ENCODE measurements around the gene TCN2.
"Not testable (repeated sequence)": the region's sequence is repeated elsewhere in the genome, so short reads cannot be mapped to it uniquely, and the experiment has no call there.

TCN2 gene

GRCh38 chr22:30614268-30614667 is 7.3 kb downstream of the TCN2 start:
- Histone ChIP-seq H3K9me3 (replicated peaks; ENCODE audit: low read length) (no peaks in the 10 kb centered on the region), H3K9ac (ENCODE audit: low read depth, low read length) (no peak overlapping the region), H3K4me1 (ENCODE audit: control insufficient read depth, insufficient read depth, low read length) (peaks cover 6% of the 10 kb centered on the region), H3K27me3 (ENCODE audit: control insufficient read depth, insufficient read depth, low read length) (no peaks in the 10 kb centered on the region), H3K36me3 (ENCODE audit: insufficient read depth, low read length) (no peaks in the 10 kb centered on the region), H3K4me3 (ENCODE audit: low read length) (no peak overlapping the region), H3K4me2 (ENCODE audit: low read length) (no peak overlapping the region)

DNA sequence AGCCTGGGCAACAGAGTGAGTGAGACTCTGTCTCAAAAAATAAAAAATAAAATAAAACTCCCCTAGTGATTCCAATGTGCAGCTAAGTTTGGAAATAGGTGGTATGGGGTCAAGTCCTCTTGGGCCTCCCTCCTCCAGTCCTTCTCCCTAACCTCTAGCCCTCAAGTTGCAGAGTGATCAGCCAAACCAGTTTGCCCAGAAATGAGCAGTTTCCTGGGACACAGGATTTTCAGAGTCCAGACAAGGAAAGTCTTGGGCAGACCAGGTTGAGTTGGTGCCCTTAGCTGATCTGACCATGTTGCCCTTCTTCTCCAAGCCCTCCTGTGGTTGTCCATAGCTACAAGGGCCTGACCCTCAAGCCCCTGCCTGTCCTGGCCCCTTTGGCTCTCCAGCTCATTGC is 7.9 kb downstream of the TCN2 start:
- Histone ChIP-seq H3K4me3 (ENCODE audit: low read length) (no peak overlapping the region), H3K9me3 (replicated peaks; ENCODE audit: low read length) (no peaks in the 10 kb centered on the region), H3K9ac (ENCODE audit: low read depth, low read length) (no peak overlapping the region), H3K27me3 (ENCODE audit: control insufficient read depth, insufficient read depth, low read length) (no peaks in the 10 kb centered on the region), H3K36me3 (ENCODE audit: insufficient read depth, low read length) (no peaks in the 10 kb centered on the region), H3K4me2 (ENCODE audit: low read length) (no peak overlapping the region), H3K4me1 (ENCODE audit: control insufficient read depth, insufficient read depth, low read length) (peaks cover under 1% of the 10 kb centered on the region)

- Histone ChIP-seq H3K27me3 (ENCODE audit: control insufficient read depth, insufficient read depth, low read length) (no peaks in the 10 kb centered on the region), H3K9me3 (replicated peaks; ENCODE audit: low read length) (no peaks in the 10 kb centered on the region), H3K36me3 (ENCODE audit: insufficient read depth, low read length) (no peaks in the 10 kb centered on the region), H3K4me2 (ENCODE audit: low read length) (no peak overlapping the region), H3K4me1 (ENCODE audit: control insufficient read depth, insufficient read depth, low read length) (no peaks in the 10 kb centered on the region), H3K9ac (ENCODE audit: low read depth, low read length) (no peak overlapping the region), H3K4me3 (ENCODE audit: low read length) (no peak overlapping the region)
Observed at GRCh38 chr22:30615543-30615954, 8.6 kb downstream of the TCN2 start.

DNA sequence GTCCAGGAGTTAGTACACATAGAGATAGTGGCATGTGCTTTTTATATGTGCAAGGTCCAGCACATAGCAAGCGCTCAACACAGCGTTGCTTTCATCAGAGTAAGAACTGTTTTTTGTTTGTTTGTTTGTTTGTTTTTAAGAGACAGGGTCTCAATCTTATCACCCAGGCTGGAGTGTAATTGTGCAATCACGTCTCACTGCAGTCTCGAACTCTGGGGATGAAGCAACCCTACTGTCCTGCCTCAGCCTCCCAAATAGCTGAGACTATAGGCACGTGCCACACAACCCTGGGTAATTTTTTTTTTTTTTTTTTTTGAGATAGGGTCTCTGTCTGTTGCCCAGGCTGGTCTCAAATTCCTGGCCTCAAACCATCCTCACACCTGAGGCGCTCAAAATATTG is 10.8 kb downstream of the TCN2 start:
- H3K4me1 ChIP-seq (ENCODE audit: control insufficient read depth, insufficient read depth, low read length): no peaks in the 10 kb centered on the region
- H3K9me3 ChIP-seq (replicated peaks; ENCODE audit: low read length): no peaks in the 10 kb centered on the region
- H3K36me3 ChIP-seq (ENCODE audit: insufficient read depth, low read length): no peaks in the 10 kb centered on the region
- no peaks in the 10 kb centered on the region for H3K27me3 ChIP-seq (ENCODE audit: control insufficient read depth, insufficient read depth, low read length)
- no peak overlapping the region for H3K4me3 ChIP-seq (ENCODE audit: low read length)
- no peak overlapping the region for H3K4me2 ChIP-seq (ENCODE audit: low read length)
- H3K9ac ChIP-seq (ENCODE audit: low read depth, low read length): no peak overlapping the region

DNA sequence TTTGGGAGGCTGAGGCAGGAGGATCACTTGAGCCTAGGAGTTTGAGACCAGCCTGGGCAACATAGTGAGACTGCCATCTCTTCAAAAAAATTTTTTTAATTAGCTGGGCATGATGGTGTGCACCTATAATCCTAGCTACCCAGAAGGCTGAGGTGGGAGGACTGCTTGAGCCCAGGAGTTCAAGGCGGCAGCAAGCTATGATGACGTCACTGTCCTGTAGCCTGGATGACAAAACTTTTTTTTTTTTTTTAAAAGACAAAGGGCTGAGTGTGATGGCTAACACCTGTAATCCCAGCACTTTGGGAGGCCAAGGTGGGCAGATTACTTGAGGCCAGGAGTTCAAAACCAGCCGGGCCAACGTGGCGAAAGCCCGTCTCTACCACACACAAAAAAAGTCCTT is 12.9 kb downstream of the TCN2 start:
- H3K9ac ChIP-seq (ENCODE audit: low read depth, low read length); H3K27me3 ChIP-seq (ENCODE audit: control insufficient read depth, insufficient read depth, low read length); H3K4me1 ChIP-seq (ENCODE audit: control insufficient read depth, insufficient read depth, low read length); H3K36me3 ChIP-seq (ENCODE audit: insufficient read depth, low read length); H3K4me2 ChIP-seq (ENCODE audit: low read length); H3K9me3 ChIP-seq (replicated peaks; ENCODE audit: low read length); H3K4me3 ChIP-seq (ENCODE audit: low read length): not testable (repeated sequence)

DNA sequence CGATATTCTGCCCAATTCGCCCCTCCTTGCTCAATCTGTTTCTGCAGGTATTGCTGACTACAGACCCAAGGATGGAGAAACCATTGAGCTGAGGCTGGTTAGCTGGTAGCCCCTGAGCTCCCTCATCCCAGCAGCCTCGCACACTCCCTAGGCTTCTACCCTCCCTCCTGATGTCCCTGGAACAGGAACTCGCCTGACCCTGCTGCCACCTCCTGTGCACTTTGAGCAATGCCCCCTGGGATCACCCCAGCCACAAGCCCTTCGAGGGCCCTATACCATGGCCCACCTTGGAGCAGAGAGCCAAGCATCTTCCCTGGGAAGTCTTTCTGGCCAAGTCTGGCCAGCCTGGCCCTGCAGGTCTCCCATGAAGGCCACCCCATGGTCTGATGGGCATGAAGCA is 19.4 kb downstream of the TCN2 start:
- Histone ChIP-seq H3K27me3 (ENCODE audit: control insufficient read depth, insufficient read depth, low read length) (no peaks in the 10 kb centered on the region), H3K36me3 (ENCODE audit: insufficient read depth, low read length) (no peaks in the 10 kb centered on the region), H3K4me1 (ENCODE audit: control insufficient read depth, insufficient read depth, low read length) (no peaks in the 10 kb centered on the region), H3K9me3 (replicated peaks; ENCODE audit: low read length) (no peaks in the 10 kb centered on the region), H3K4me3 (ENCODE audit: low read length) (no peak overlapping the region), H3K9ac (ENCODE audit: low read depth, low read length) (no peak overlapping the region), H3K4me2 (ENCODE audit: low read length) (no peak overlapping the region)

DNA sequence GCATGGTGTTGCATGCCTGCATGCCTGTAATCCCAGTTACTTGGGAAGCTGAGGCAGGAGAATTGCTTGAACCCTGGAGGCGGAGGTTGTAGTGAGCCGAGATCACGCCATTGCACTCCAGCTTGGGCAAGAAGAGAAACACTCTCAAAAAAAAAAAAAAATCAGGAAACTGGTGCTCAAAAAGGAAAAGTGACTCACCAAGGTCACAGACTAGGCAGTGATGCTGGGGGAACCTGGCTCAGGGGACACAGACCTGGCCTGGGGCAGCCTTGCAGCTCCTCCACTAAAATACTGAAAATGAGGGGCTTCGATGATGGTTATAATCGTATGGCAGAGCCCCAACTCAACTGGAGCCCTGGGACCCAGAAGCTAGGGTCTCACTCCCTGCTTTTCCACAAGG is 20.5 kb downstream of the TCN2 start:
- Histone ChIP-seq H3K27me3 (ENCODE audit: control insufficient read depth, insufficient read depth, low read length) (no peaks in the 10 kb centered on the region), H3K4me1 (ENCODE audit: control insufficient read depth, insufficient read depth, low read length) (no peaks in the 10 kb centered on the region), H3K9ac (ENCODE audit: low read depth, low read length) (no peak overlapping the region), H3K9me3 (replicated peaks; ENCODE audit: low read length) (no peaks in the 10 kb centered on the region), H3K4me2 (ENCODE audit: low read length) (no peak overlapping the region), H3K36me3 (ENCODE audit: insufficient read depth, low read length) (no peaks in the 10 kb centered on the region), H3K4me3 (ENCODE audit: low read length) (no peak overlapping the region)

DNA sequence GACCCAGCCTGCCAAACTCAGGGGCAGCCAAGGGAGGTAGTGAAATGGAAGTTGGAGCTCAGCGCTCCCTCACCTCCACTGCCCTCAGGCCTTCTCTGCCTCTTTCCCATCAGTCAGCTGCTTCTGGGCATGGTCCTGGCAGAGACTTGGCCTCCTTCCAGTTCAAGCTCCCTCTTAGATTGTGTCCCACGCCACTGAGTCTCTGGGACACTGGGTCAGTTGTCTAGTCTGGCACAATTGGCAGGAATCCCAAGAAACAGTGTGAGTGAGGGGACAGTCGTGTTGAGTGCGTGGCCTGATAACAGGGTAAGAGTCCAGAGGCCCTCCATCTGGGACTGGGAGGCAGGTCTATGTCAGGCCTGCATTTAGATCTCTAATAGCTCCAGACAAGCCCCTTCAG is 21.5 kb downstream of the TCN2 start:
- Histone ChIP-seq H3K4me3 (ENCODE audit: low read length) (no peak overlapping the region), H3K4me1 (ENCODE audit: control insufficient read depth, insufficient read depth, low read length) (no peaks in the 10 kb centered on the region), H3K4me2 (ENCODE audit: low read length) (no peak overlapping the region), H3K27me3 (ENCODE audit: control insufficient read depth, insufficient read depth, low read length) (no peaks in the 10 kb centered on the region), H3K9me3 (replicated peaks; ENCODE audit: low read length) (no peaks in the 10 kb centered on the region), H3K9ac (ENCODE audit: low read depth, low read length) (no peak overlapping the region), H3K36me3 (ENCODE audit: insufficient read depth, low read length) (no peaks in the 10 kb centered on the region)

GRCh38 chr22:30631469-30631868 is 24.5 kb downstream of the TCN2 start:
- H3K27me3 ChIP-seq (ENCODE audit: control insufficient read depth, insufficient read depth, low read length); H3K4me2 ChIP-seq (ENCODE audit: low read length); H3K4me3 ChIP-seq (ENCODE audit: low read length); H3K9ac ChIP-seq (ENCODE audit: low read depth, low read length); H3K9me3 ChIP-seq (replicated peaks; ENCODE audit: low read length); H3K36me3 ChIP-seq (ENCODE audit: insufficient read depth, low read length): not testable (repeated sequence)
- H3K4me1 ChIP-seq (ENCODE audit: control insufficient read depth, insufficient read depth, low read length): peaks cover 15% of the 10 kb centered on the region

GRCh38 chr22:30634471-30635233 is 27.7 kb downstream of the TCN2 start:
- Histone ChIP-seq H3K9ac (ENCODE audit: low read depth, low read length) (peak overlapping the region; percentile 69), H3K36me3 (ENCODE audit: insufficient read depth, low read length) (no peaks in the 10 kb centered on the region), H3K4me2 (ENCODE audit: low read length) (peak overlapping the region; percentile 94), H3K27me3 (ENCODE audit: control insufficient read depth, insufficient read depth, low read length) (no peaks in the 10 kb centered on the region), H3K4me1 (ENCODE audit: control insufficient read depth, insufficient read depth, low read length) (peaks cover 29% of the 10 kb centered on the region), H3K9me3 (replicated peaks; ENCODE audit: low read length) (no peaks in the 10 kb centered on the region), H3K4me3 (ENCODE audit: low read length) (peak overlapping the region; percentile 70)

GRCh38 chr22:30635273-30636225 is 28.6 kb downstream of the TCN2 start, which contains the start of gene SLC35E4:
Gene SLC35E4 (plus strand): TSS chr22:30635781. CDS start chr22:30636451, 670 bp downstream.
- Histone ChIP-seq H3K4me3 (ENCODE audit: low read length) (peak within 1 kb of the TSS; percentile 83), H3K9me3 (replicated peaks; ENCODE audit: low read length) (no peaks in the 10 kb centered on the region), H3K9ac (ENCODE audit: low read depth, low read length) (peak within 1 kb of the TSS; percentile 82), H3K27me3 (ENCODE audit: control insufficient read depth, insufficient read depth, low read length) (no peaks in the 10 kb centered on the region), H3K36me3 (ENCODE audit: insufficient read depth, low read length) (no peaks in the 10 kb centered on the region), H3K4me1 (ENCODE audit: control insufficient read depth, insufficient read depth, low read length) (peaks cover 29% of the 10 kb centered on the region), H3K4me2 (ENCODE audit: low read length) (peak within 1 kb of the TSS; percentile 94)
